WTC11 (cell line): ENCODE results near the gene PLCB3. TPM values are rescaled to one million over a fixed set of nuclear protein-coding genes. Genes with fewer than 3 reads are reported as not detected.

Experiments
- ATAC-seq: fragments of 200-7000 bp; cut with Tn5 transposase; 2 replicates; pipeline ENCODE4 v1.10.0; 2021; ENCODE audit warnings: mild to moderate bottlenecking, moderate library complexity
- CTCF ChIA-PET: fragments of 300-600 bp; sonication (Branson Sonifier 250); formaldehyde crosslinking; loops from one replicate; lab custom pipeline; 2021; ENCODE audit warnings: antibody characterized with exemption; lab: Charles Lee
- POLR2A ChIA-PET: fragments of 350-600 bp; sonication (Branson Sonifier 250); formaldehyde crosslinking; loops from one replicate; lab custom pipeline; 2021; ENCODE audit warnings: antibody characterized with exemption; lab: Charles Lee
- DNase-seq: peaks from one replicate; pipeline ENCODE4 v3.0.0; 2021; ENCODE audit warnings: low spot score
- H3K27ac Mint-ChIP-seq: 2 replicates; pipeline ENCODE4 v1.8.0; 2021; ENCODE audit warnings: mixed read lengths
- H3K27me3 Mint-ChIP-seq: 2 replicates; pipeline ENCODE4 v1.8.0; 2021; ENCODE audit warnings: low read depth, mild to moderate bottlenecking, moderate library complexity, mixed read lengths
- H3K36me3 Mint-ChIP-seq: 2 replicates; pipeline ENCODE4 v1.8.0; 2021; ENCODE audit warnings: mixed read lengths
- H3K4me1 Mint-ChIP-seq: 2 replicates; pipeline ENCODE4 v1.8.0; 2022; ENCODE audit warnings: mixed read lengths
- H3K4me3 Mint-ChIP-seq: 2 replicates; pipeline ENCODE4 v1.8.0; 2021; ENCODE audit warnings: mild to moderate bottlenecking, moderate library complexity, mixed read lengths
- H3K9me3 Mint-ChIP-seq: 2 replicates; pipeline ENCODE4 v1.8.0; 2021; ENCODE audit warnings: mixed read lengths
- FOXK1 ChIP-seq: sonication (generic); formaldehyde crosslinking; IDR thresholded peaks from 2 replicates; pipeline ENCODE4 v1.8.0; 2022; ENCODE audit warnings: mild to moderate bottlenecking, moderate library complexity, missing genetic modification reagents
- HMGA2 ChIP-seq: fragments of 250-450 bp; sonication (Bioruptor Pico); IDR thresholded peaks from 2 replicates; pipeline ENCODE4 v1.4.0; 2021; ENCODE audit warnings: mild to moderate bottlenecking, moderate library complexity
- HMGXB4 ChIP-seq: sonication (generic); formaldehyde crosslinking; IDR thresholded peaks from 2 replicates; pipeline ENCODE4 v1.8.1; 2023; ENCODE audit warnings: mild to moderate bottlenecking, moderate library complexity, missing genetic modification reagents
- IRF1 ChIP-seq: sonication (generic); formaldehyde crosslinking; IDR thresholded peaks from 2 replicates; pipeline ENCODE4 v1.8.0; 2023; ENCODE audit warnings: missing genetic modification reagents
- KAT7 ChIP-seq: sonication (generic); formaldehyde crosslinking; IDR thresholded peaks from 2 replicates; pipeline ENCODE4 v1.8.1; 2023; ENCODE audit warnings: missing genetic modification reagents, mild to moderate bottlenecking, borderline replicate concordance
- MLX ChIP-seq: sonication (generic); formaldehyde crosslinking; IDR thresholded peaks from 2 replicates; pipeline ENCODE4 v1.8.1; 2023; ENCODE audit warnings: mild to moderate bottlenecking, missing genetic modification reagents, moderate library complexity
- MYBL2 ChIP-seq: sonication (generic); formaldehyde crosslinking; IDR thresholded peaks from 2 replicates; pipeline ENCODE4 v1.8.1; 2023; ENCODE audit warnings: mild to moderate bottlenecking, moderate library complexity, missing genetic modification reagents
- PRRX2 ChIP-seq: fragments of 250-450 bp; sonication (Bioruptor Pico); IDR thresholded peaks from 2 replicates; pipeline ENCODE4 v1.8.0; 2021; ENCODE audit warnings: mild to moderate bottlenecking
- SMAD4 ChIP-seq: sonication (generic); formaldehyde crosslinking; IDR thresholded peaks from 2 replicates; pipeline ENCODE4 v1.8.0; 2022; ENCODE audit warnings: mild to moderate bottlenecking, missing genetic modification reagents
- TCF7 ChIP-seq: sonication (generic); formaldehyde crosslinking; IDR thresholded peaks from 2 replicates; pipeline ENCODE4 v1.8.0; 2022; ENCODE audit warnings: mild to moderate bottlenecking, low read depth, missing genetic modification reagents, moderate library complexity
- USF1 ChIP-seq: sonication (generic); formaldehyde crosslinking; IDR thresholded peaks from 2 replicates; pipeline ENCODE4 v1.8.0; 2022; ENCODE audit warnings: mild to moderate bottlenecking, missing genetic modification reagents
- ZBTB43 ChIP-seq: sonication (generic); formaldehyde crosslinking; IDR thresholded peaks from 2 replicates; pipeline ENCODE4 v1.8.1; 2023; ENCODE audit warnings: mild to moderate bottlenecking, missing genetic modification reagents
- ZMAT4 ChIP-seq: fragments of 250-450 bp; sonication (Bioruptor Pico); IDR thresholded peaks from 2 replicates; pipeline ENCODE4 v1.9.0; 2021; ENCODE audit warnings: mild to moderate bottlenecking
- ZNF263 ChIP-seq: sonication (generic); formaldehyde crosslinking; IDR thresholded peaks from 2 replicates; pipeline ENCODE4 v1.8.1; 2022; ENCODE audit warnings: low read depth, mild to moderate bottlenecking, moderate library complexity, missing genetic modification reagents
- ZNF281 ChIP-seq: sonication (generic); formaldehyde crosslinking; IDR thresholded peaks from 2 replicates; pipeline ENCODE4 v1.8.0; 2023; ENCODE audit warnings: mild to moderate bottlenecking, missing genetic modification reagents
- ZNF416 ChIP-seq: fragments of 250-450 bp; sonication (Bioruptor Pico); IDR thresholded peaks from 2 replicates; pipeline ENCODE4 v1.9.0; 2021; ENCODE audit warnings: mild to moderate bottlenecking, inconsistent platforms
- ZNF423 ChIP-seq: fragments of 250-450 bp; sonication (Bioruptor Pico); IDR thresholded peaks from 2 replicates; pipeline ENCODE4 v2.1.2; 2022; ENCODE audit warnings: mild to moderate bottlenecking, moderate library complexity
- ZNF512 ChIP-seq: sonication (generic); formaldehyde crosslinking; IDR thresholded peaks from 2 replicates; pipeline ENCODE4 v1.8.1; 2022; ENCODE audit warnings: missing genetic modification reagents, borderline replicate concordance
- total RNA-seq: library from RNA; stranded (reverse); gene quantifications from 3 replicates; pipeline ENCODE4 v1.2.3, GENCODE V29; 2021

Gene PLCB3
- total RNA-seq, 1 experiment from 2014 or later = 97.4 TPM

- H3K36me3 Mint-ChIP-seq = no peaks in the 10 kb centered on the region
- ATAC-seq = no peak
- CTCF ChIA-PET = interaction anchor here (1.1 to 1.9 kb wide), 4 partner anchors 8 to 45 kb away, joined by 3 to 5 read pairs (median 4); partner anchors contain the start of gene TRMT112
Measured at GRCh38 chr11:64296236-64296635, 44.9 kb downstream of the PLCB3 start.

GRCh38 chr11:64296830-64297698, 45.7 kb downstream of the PLCB3 start:
- ChIA-PET CTCF (interaction anchor here (0.6 to 1.9 kb wide), 6 partner anchors 7 to 281 kb away, joined by 3 to 5 read pairs (median 4); partner anchors contain the start of gene TRMT112), POLR2A (no interaction called here)
- Mint-ChIP-seq H3K4me1 (peaks cover 12% of the 10 kb centered on the region), H3K27me3 (peaks cover 100% of the 10 kb centered on the region), H3K36me3 (no peaks in the 10 kb centered on the region), H3K4me3 (peak overlapping the region; percentile 5; the same call in 1 of the 2 replicates), H3K9me3 (no peaks in the 10 kb centered on the region), H3K27ac (no peak overlapping the region)
- no peak for DNase-seq
- ATAC-seq = no peak
- no peak for TF ChIP-seq HMGXB4 (CRISPR knock-in tag)
- no peak for TF ChIP-seq ZNF263 (CRISPR knock-in tag)
- TF ChIP-seq MLX (CRISPR knock-in tag) = no peak
- no peak for TF ChIP-seq PRRX2 (CRISPR knock-in tag)
- TF ChIP-seq ZNF416 = no peak
- TF ChIP-seq ZNF512 (CRISPR knock-in tag) = no peak
- no peak for TF ChIP-seq SMAD4 (CRISPR knock-in tag)
- no peak for TF ChIP-seq KAT7 (CRISPR knock-in tag)

More at GRCh38 chr11:64296236-64296635, 44.9 kb downstream of the PLCB3 start:
- Mint-ChIP-seq H3K4me3 (no peak overlapping the region), H3K4me1 (peaks cover 12% of the 10 kb centered on the region), H3K27ac (no peak overlapping the region), H3K9me3 (no peaks in the 10 kb centered on the region), H3K27me3 (peaks cover 93% of the 10 kb centered on the region)
- no peak for DNase-seq
- POLR2A ChIA-PET = no interaction called here
- TF ChIP-seq ZNF423 (CRISPR knock-in tag) (no peak), MYBL2 (CRISPR knock-in tag) (no peak), ZNF263 (CRISPR knock-in tag) (no peak), ZBTB43 (CRISPR knock-in tag) (no peak), HMGA2 (no peak), USF1 (CRISPR knock-in tag) (no peak), ZMAT4 (CRISPR knock-in tag) (no peak), PRRX2 (CRISPR knock-in tag) (no peak), TCF7 (CRISPR knock-in tag) (no peak), IRF1 (CRISPR knock-in tag) (no peak), FOXK1 (CRISPR knock-in tag) (no peak), ZNF281 (no peak)
